ENCODE measurements around the gene SLC4A1. TPM values are rescaled to one million over a fixed set of nuclear protein-coding genes. Genes with fewer than 3 reads are reported as not detected.

SLC4A1 gene
- total RNA-seq, 5 donors from 2014 or later (not counting 1 experiment from before 2014, with no cell fraction given): not detected

DNA sequence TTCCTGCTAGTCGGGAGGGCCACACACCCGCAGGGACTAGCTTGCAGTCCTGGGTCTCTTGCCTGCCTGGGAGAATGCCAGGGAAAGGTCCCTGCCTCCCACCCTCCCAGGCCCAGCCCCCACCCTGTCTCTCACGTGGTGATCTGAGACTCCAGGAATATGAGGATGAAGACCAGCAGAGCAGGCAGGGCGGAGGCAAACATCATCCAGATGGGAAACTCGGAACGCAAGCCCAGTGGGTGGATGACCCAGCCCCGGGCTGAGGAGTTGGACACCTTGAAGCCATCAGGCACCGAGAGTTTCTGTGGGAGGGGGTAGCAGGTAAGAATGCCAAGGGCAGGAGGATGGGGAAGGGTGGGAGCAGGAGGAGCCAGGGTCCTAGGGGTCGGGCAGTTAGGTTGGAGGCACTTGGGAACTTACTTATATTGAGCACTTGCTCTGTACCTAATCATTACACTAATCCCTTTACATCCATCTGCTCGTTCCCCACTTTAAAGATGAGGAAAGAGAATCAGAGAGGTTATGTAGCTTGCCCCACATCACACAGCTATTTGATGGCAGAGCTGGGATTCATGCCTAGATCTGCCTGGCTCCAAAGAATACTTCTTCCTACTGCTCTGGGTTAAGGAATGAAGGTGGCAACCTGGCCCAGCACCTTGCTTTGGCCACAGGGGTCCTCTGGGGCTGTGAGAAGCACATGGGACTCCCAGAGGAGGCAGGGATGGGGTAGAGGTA, 13.4 kb downstream of the SLC4A1 start:
- ATAC-seq (replicated peaks in 1 of 4): no peak
- Histone ChIP-seq H3K4me3 (ENCODE audit: control insufficient read depth in 1 of 2, extremely low read depth in 1 of 2, low read length in 1 of 2) (no peak overlapping the region), H3K36me3 (ENCODE audit: control insufficient read depth in 2 of 2, extremely low read depth in 1 of 2, insufficient read depth in 1 of 2, low read length in 1 of 2) (no peaks in the 10 kb centered on the region), H3K27ac (ENCODE audit: low read length) (no peak overlapping the region), H3K4me1 (ENCODE audit: control insufficient read depth in 1 of 2, extremely low read depth in 1 of 2, insufficient read depth in 2 of 2, low read length in 2 of 2) (peaks cover 0 to 2% of the 10 kb centered on the region in 2 experiments), H3K9me3 (no peaks in the 10 kb centered on the region), H3K27me3 (replicated peaks in 1 of 2; ENCODE audit: control insufficient read depth in 2 of 2, extremely low read depth in 1 of 2, insufficient read depth in 2 of 2, low read length in 1 of 2) (peaks cover 0 to 7% of the 10 kb centered on the region in 2 experiments)
- WGBS (ENCODE audit: insufficient coverage): 72% methylated on average over 4 of the region's 10 CpGs
- ChIA-PET CTCF (no interaction called here), POLR2A (no interaction called here)
- Mint-ChIP-seq H3K27me3 (no peaks in the 10 kb centered on the region), H3K4me1 (peaks cover 0 to 6% (median 2%) of the 10 kb centered on the region in 3 donors), H3K27ac (no peak overlapping the region), H3K36me3 (no peaks in the 10 kb centered on the region), H3K4me3 (no peak overlapping the region), H3K9me3 (no peaks in the 10 kb centered on the region)
- DNase-seq: no peak

- CTCF ChIA-PET: no interaction called here
- no peak for ATAC-seq (replicated peaks in 1 of 4)
These were observed 14.9 kb downstream of the SLC4A1 start for GRCh38 chr17:44253006-44253405.

DNA sequence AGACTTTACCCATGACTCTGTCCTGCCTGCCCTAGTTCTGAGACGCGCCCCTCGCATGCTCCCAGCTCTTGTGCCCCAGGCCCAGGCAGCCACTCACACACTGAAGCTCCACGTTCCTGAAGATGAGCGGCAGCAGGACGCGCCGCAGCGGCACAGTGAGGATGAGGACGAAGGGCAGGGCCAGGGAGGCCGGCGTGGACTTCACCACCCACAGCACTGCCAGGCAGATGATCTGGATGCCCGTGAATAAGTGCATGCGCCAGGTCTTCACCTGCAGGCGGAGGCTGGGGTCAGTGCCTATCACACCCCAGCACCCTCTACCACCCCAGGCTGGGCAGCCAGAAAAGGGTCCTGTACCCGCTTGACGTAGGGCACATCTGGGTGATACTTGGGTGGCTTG, 16.9 kb downstream of the SLC4A1 start:
- peaks cover 0 to 7% of the 10 kb centered on the region in 2 experiments for H3K27me3 ChIP-seq (replicated peaks in 1 of 2; ENCODE audit: control insufficient read depth in 2 of 2, extremely low read depth in 1 of 2, insufficient read depth in 2 of 2, low read length in 1 of 2)
- Mint-ChIP-seq H3K27me3 (no peaks in the 10 kb centered on the region), H3K36me3 (no peaks in the 10 kb centered on the region), H3K27ac (peak overlapping the region; percentile 65 to 71), H3K9me3 (no peaks in the 10 kb centered on the region), H3K4me1 (peaks cover 33 to 36% (median 33%) of the 10 kb centered on the region in 3 donors), H3K4me3 (no peak overlapping the region)
- H3K9me3 ChIP-seq: no peaks in the 10 kb centered on the region
- DNase-seq: no peak
- POLR2A ChIA-PET: no interaction called here
- no peak overlapping the region for H3K4me3 ChIP-seq (ENCODE audit: control insufficient read depth in 1 of 2, extremely low read depth in 1 of 2, low read length in 1 of 2)
- 90% methylated on average over 12 of the region's 17 CpGs for whole genome bisulfite sequencing (ENCODE audit: insufficient coverage)
- H3K4me1 ChIP-seq (ENCODE audit: control insufficient read depth in 1 of 2, extremely low read depth in 1 of 2, insufficient read depth in 2 of 2, low read length in 2 of 2): peaks cover 6 to 36% of the 10 kb centered on the region in 2 experiments
- no peak for ATAC-seq (replicated peaks in 1 of 4)
- no peaks in the 10 kb centered on the region for H3K36me3 ChIP-seq (ENCODE audit: control insufficient read depth in 2 of 2, extremely low read depth in 1 of 2, insufficient read depth in 1 of 2, low read length in 1 of 2)
- no peak overlapping the region for H3K27ac ChIP-seq (ENCODE audit: low read length)
- CTCF ChIA-PET: interaction anchor here in 1 of 2 donors (0.7 kb wide), 1 partner anchor 134 kb away, joined by 9 read pairs; no protein-coding TSS in a partner anchor

More at GRCh38 chr17:44253006-44253405, 14.9 kb downstream of the SLC4A1 start:
- Histone ChIP-seq H3K4me3 (ENCODE audit: control insufficient read depth in 1 of 2, extremely low read depth in 1 of 2, low read length in 1 of 2) (no peak overlapping the region), H3K27ac (ENCODE audit: low read length) (no peak overlapping the region), H3K36me3 (ENCODE audit: control insufficient read depth in 2 of 2, extremely low read depth in 1 of 2, insufficient read depth in 1 of 2, low read length in 1 of 2) (no peaks in the 10 kb centered on the region), H3K27me3 (replicated peaks in 1 of 2; ENCODE audit: control insufficient read depth in 2 of 2, extremely low read depth in 1 of 2, insufficient read depth in 2 of 2, low read length in 1 of 2) (peaks cover 0 to 7% of the 10 kb centered on the region in 2 experiments), H3K4me1 (ENCODE audit: control insufficient read depth in 1 of 2, extremely low read depth in 1 of 2, insufficient read depth in 2 of 2, low read length in 2 of 2) (peaks cover 3 to 17% of the 10 kb centered on the region in 2 experiments), H3K9me3 (no peaks in the 10 kb centered on the region)
- no peaks in the 10 kb centered on the region for H3K9me3 Mint-ChIP-seq
- H3K27me3 Mint-ChIP-seq: no peaks in the 10 kb centered on the region
- no peak for DNase-seq
- no peak overlapping the region for H3K27ac Mint-ChIP-seq
- no peaks in the 10 kb centered on the region for H3K36me3 Mint-ChIP-seq
- WGBS (ENCODE audit: insufficient coverage): 92% methylated on average over 5 of the region's 14 CpGs
- H3K4me1 Mint-ChIP-seq: peaks cover 13 to 18% (median 13%) of the 10 kb centered on the region in 3 donors
- POLR2A ChIA-PET: no interaction called here
- H3K4me3 Mint-ChIP-seq: no peak overlapping the region

DNA sequence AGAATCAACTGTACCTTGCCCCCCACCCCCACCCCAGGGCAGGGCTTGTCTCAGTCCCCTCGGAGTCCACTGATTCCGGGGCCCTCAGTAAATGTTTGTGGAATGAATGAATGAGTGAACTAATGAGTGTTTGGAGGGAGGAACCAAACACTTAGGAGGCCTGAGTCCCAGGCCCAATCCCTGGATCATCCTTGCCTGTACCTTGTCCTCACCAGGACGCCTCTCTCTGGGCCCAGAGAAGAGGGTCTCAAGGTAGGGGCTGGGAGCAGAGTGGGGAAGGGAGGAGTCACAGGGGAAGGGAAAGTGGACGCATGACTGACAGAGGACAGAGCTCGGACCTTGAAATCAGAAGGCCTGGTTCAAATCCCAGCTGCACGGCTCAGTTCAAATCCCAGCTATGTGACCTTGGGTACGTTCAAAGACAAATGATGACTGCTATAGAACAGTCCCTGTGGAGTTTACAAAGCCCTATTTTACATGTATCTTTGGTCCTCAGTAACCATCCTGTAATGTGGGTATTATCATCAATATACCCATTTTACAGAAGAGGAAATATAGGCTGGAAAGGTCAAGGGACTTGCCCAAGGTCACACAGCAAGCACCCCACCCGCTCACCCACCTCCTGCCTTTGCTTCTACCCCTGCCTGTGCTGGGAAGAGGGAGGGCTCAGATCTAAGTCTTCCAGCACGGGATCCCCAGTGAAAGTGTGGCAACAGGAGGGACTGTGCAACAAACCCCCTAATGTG, 18.3 kb downstream of the SLC4A1 start:
- H3K36me3 Mint-ChIP-seq: no peaks in the 10 kb centered on the region
- no peaks in the 10 kb centered on the region for H3K9me3 Mint-ChIP-seq
- Histone ChIP-seq H3K27me3 (replicated peaks in 1 of 2; ENCODE audit: control insufficient read depth in 2 of 2, extremely low read depth in 1 of 2, insufficient read depth in 2 of 2, low read length in 1 of 2) (no peaks in the 10 kb centered on the region), H3K4me1 (ENCODE audit: control insufficient read depth in 1 of 2, extremely low read depth in 1 of 2, insufficient read depth in 2 of 2, low read length in 2 of 2) (peaks cover 12 to 43% of the 10 kb centered on the region in 2 experiments), H3K27ac (ENCODE audit: low read length) (no peak overlapping the region), H3K4me3 (ENCODE audit: control insufficient read depth in 1 of 2, extremely low read depth in 1 of 2, low read length in 1 of 2) (no peak overlapping the region), H3K9me3 (no peaks in the 10 kb centered on the region), H3K36me3 (ENCODE audit: control insufficient read depth in 2 of 2, extremely low read depth in 1 of 2, insufficient read depth in 1 of 2, low read length in 1 of 2) (no peaks in the 10 kb centered on the region)
- no peak overlapping the region for H3K4me3 Mint-ChIP-seq
- ChIA-PET POLR2A (no interaction called here), CTCF (no interaction called here)
- H3K27ac Mint-ChIP-seq: peak overlapping the region in 1 of 2 donors; percentile 39
- H3K4me1 Mint-ChIP-seq: peaks cover 36 to 45% (median 42%) of the 10 kb centered on the region in 3 donors
- DNase-seq (no peak), ATAC-seq (replicated peaks in 1 of 4) (no peak)
- H3K27me3 Mint-ChIP-seq: no peaks in the 10 kb centered on the region
- 98% methylated on average over 5 of the region's 9 CpGs for WGBS (ENCODE audit: insufficient coverage)

- Mint-ChIP-seq H3K4me1 (peaks cover 36 to 47% (median 42%) of the 10 kb centered on the region in 3 donors), H3K4me3 (no peak overlapping the region), H3K27me3 (no peaks in the 10 kb centered on the region), H3K36me3 (no peaks in the 10 kb centered on the region), H3K27ac (peak overlapping the region; percentile 49 to 79), H3K9me3 (no peaks in the 10 kb centered on the region)
- ChIA-PET POLR2A (no interaction called here), CTCF (no interaction called here)
- Histone ChIP-seq H3K36me3 (ENCODE audit: control insufficient read depth in 2 of 2, extremely low read depth in 1 of 2, insufficient read depth in 1 of 2, low read length in 1 of 2) (no peaks in the 10 kb centered on the region), H3K9me3 (no peaks in the 10 kb centered on the region), H3K27ac (ENCODE audit: low read length) (no peak overlapping the region), H3K4me3 (ENCODE audit: control insufficient read depth in 1 of 2, extremely low read depth in 1 of 2, low read length in 1 of 2) (no peak overlapping the region), H3K4me1 (ENCODE audit: control insufficient read depth in 1 of 2, extremely low read depth in 1 of 2, insufficient read depth in 2 of 2, low read length in 2 of 2) (peaks cover 12 to 43% of the 10 kb centered on the region in 2 experiments), H3K27me3 (replicated peaks in 1 of 2; ENCODE audit: control insufficient read depth in 2 of 2, extremely low read depth in 1 of 2, insufficient read depth in 2 of 2, low read length in 1 of 2) (no peaks in the 10 kb centered on the region)
- DNase-seq (no peak), ATAC-seq (replicated peaks in 1 of 4) (no peak)
- 97% methylated on average over 5 of the region's 10 CpGs for WGBS (ENCODE audit: insufficient coverage)
These were observed 19.8 kb downstream of the SLC4A1 start for GRCh38 chr17:44247876-44248736.

DNA sequence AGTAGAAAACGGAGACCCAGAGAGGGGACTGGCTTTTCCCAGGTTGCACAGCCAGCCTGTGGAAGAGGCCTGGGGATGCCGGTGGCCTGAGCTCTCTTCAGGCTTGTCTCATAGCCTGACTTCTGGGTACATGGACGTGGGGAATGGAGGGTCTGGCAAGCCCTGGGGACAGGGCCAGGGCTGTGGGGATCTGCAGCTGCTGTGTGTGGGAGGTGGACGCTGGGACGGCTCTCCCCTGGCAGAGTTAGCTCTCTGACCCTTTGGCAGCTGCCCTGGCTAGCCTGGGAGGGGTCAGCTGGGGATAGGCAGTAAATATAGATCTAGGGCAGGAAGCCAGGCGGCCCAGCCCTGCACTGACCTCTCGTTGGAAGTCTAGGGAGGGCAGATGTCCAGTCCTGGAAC, 20.5 kb downstream of the SLC4A1 start:
- no peak for DNase-seq
- no peaks in the 10 kb centered on the region for H3K36me3 ChIP-seq (ENCODE audit: control insufficient read depth in 2 of 2, extremely low read depth in 1 of 2, insufficient read depth in 1 of 2, low read length in 1 of 2)
- H3K27ac ChIP-seq (ENCODE audit: low read length): no peak overlapping the region
- no peaks in the 10 kb centered on the region for H3K9me3 Mint-ChIP-seq
- POLR2A ChIA-PET: no interaction called here
- peaks cover 12 to 43% of the 10 kb centered on the region in 2 experiments for H3K4me1 ChIP-seq (ENCODE audit: control insufficient read depth in 1 of 2, extremely low read depth in 1 of 2, insufficient read depth in 2 of 2, low read length in 2 of 2)
- H3K27ac Mint-ChIP-seq: peak overlapping the region; percentile 15 to 79
- whole genome bisulfite sequencing (ENCODE audit: insufficient coverage): 94% methylated on average over 6 of the region's 7 CpGs
- H3K4me1 Mint-ChIP-seq: peaks cover 36 to 49% (median 42%) of the 10 kb centered on the region in 3 donors
- no peaks in the 10 kb centered on the region for H3K9me3 ChIP-seq
- no peak for ATAC-seq (replicated peaks in 1 of 4)
- no peaks in the 10 kb centered on the region for H3K27me3 ChIP-seq (replicated peaks in 1 of 2; ENCODE audit: control insufficient read depth in 2 of 2, extremely low read depth in 1 of 2, insufficient read depth in 2 of 2, low read length in 1 of 2)
- H3K36me3 Mint-ChIP-seq: no peaks in the 10 kb centered on the region
- CTCF ChIA-PET: no interaction called here
- H3K27me3 Mint-ChIP-seq: no peaks in the 10 kb centered on the region
- H3K4me3 Mint-ChIP-seq: peak overlapping the region in 1 of 3 donors; percentile 48
- no peak overlapping the region for H3K4me3 ChIP-seq (ENCODE audit: control insufficient read depth in 1 of 2, extremely low read depth in 1 of 2, low read length in 1 of 2)

Measured in T-cell (primary cell).